GM21723 (cell line): ENCODE results near the gene KRTAP25-1.

Experiments
- ATAC-seq: cut with Tn5 transposase; IDR thresholded peaks from one replicate; pipeline ENCODE4 v1.9.1; 2021; ENCODE audit warnings: mild to moderate bottlenecking, moderate library complexity; ENCODE audit not compliant: unreplicated experiment

The KRTAP25-1 gene

GRCh38 chr21:30289215-30289614, at the start of gene KRTAP25-1:
TSS of gene KRTAP25-1 (minus strand) at chr21:30289514. CDS start at chr21:30289490, 24 bp downstream.
- no peak for ATAC-seq

GRCh38 chr21:30338717-30339116, 49.4 kb upstream of the KRTAP25-1 start:
- no peak for ATAC-seq

- ATAC-seq: no peak
These were observed 48.5 kb upstream of the KRTAP25-1 start for GRCh38 chr21:30337772-30338171.

GRCh38 chr21:30337276-30337744, 48.0 kb upstream of the KRTAP25-1 start, which contains the start of gene KRTAP27-1:
TSS of gene KRTAP27-1 (minus strand) at chr21:30337694. CDS start at chr21:30337668, 26 bp downstream.
- ATAC-seq: no peak

DNA sequence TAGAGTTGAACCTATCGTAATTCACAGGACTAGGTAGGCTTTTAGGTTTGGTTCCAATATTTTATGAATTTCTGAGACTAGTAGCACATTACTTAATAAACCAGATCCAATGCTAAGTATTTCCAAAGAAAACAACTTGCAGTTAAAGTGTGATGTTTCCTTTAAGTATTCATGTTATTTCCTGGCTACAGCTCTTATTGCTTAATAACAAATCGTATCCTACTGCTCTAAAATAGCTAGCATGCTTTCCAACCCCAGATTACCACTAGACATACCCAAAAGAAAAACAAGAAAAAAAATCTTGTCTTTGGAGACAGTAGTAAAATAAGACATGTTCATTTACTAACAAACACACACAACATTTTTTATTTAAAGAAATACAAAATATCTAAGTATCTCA, 47.3 kb upstream of the KRTAP25-1 start:
- no peak for ATAC-seq

DNA sequence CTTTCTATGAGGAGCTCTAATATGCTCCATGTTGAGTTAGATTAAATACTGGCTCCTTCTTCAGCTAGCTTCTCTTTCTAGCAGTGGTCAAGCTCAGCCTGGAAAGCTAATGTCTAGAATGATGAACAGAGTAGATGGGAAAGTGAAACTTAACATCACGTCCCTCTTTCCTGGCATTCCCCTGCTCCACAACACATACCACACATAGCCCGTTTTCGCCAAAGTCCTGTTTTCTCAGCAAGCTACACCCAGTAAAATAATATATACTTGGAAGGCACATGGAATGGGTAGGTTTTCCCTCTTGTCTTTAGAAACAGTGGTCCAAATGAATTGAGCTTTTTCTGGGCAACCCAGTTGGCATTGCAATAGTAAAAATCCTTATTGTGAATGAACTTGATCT, 44.4 kb upstream of the KRTAP25-1 start:
- ATAC-seq: no peak

GRCh38 chr21:30332681-30333080, 43.4 kb upstream of the KRTAP25-1 start:
- no peak for ATAC-seq

DNA sequence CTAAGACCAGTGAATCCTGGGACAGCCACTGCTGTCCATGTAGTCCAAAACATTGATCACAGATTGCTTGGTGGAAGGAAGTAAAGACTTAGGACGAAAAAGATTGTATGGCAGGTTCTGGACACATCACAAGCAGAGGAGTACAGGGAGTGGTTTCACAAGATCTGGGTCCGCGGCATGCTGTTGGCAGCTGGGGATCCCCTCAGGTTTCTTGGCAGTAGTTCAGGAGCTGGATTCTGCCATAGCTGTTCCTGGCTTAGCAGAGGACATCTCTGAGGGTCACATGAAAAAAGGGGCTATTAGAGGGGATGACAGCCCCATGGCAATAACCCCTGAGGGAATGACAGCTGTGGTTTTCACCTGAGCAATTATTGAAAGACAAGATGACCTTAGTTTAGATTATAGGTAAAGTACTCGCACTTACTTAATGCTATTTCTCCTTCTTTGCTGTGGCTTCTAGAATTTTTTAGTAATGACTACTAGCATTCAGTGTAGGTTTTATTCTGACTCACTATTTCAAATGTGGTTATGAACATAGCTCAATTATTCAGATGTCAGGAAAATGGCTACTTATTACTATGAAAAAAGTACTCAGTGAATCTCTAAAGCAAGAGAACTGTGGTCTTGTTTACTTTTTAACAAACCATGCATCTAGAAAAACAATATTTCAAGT, 40.0 kb upstream of the KRTAP25-1 start:
- no peak for ATAC-seq

GRCh38 chr21:30326390-30326789, 37.1 kb upstream of the KRTAP25-1 start:
- no peak for ATAC-seq

DNA sequence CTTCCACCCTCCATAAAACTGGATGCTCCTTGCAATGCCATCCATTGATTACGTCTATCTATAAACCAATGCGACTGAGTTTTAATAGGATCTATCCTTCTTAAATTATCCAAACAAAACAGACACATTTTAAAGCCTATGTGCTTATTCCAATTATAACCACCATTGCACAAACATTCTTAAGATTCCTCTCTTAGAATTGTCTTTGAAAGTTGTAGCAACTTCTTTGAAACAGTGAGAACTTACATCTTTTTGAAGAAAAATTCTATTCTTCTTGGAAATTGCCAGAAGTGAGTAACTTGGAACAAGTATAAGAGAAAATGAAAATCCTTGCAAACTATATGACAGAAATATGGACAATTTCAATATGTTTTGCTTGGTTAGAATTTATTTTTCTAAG, 30.9 kb upstream of the KRTAP25-1 start, which contains the start of gene KRTAP26-1:
TSS of gene KRTAP26-1 (minus strand) at position 101 of the 400 bp plus-strand sequence. CDS start 280 bp downstream, outside the sequence.
- ATAC-seq: no peak

DNA sequence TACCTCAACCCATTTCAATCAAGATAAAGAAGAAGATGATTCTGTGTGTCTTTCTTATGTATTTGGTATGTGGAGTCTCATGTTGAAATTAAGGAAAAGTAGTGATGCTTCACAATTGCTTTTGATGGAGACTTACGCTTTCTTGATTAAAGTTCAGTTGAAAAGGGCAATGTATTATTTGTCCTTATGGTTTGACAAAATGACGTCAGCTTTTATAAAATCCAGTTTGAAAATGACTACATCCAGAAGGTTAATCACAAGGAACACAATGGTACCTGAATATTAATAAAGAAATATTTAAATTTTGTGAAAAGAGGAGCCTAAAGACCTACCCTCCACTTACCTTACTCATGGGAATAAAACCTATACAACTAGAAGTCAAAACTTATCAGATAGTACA, 26.4 kb upstream of the KRTAP25-1 start:
- ATAC-seq: no peak

- no peak for ATAC-seq
These were observed 17.6 kb upstream of the KRTAP25-1 start for GRCh38 chr21:30306884-30307283.

DNA sequence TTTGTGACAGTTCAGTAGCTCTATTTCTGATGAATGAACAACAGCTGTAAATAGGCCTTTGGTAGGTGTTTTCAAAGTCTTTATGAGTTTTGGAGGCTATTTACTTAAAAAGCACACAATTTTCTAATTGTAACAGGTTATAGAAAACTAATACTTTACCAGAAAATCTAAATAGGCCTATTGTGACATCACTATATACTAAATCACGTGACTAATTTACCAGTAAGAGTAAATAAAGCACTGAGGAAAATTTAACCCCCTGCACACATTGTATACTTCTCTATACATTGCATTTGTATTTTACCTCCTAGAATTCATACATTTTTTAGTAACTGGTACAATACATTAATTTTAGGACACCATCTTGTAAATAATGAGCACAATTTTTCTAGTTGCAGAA, 15.8 kb upstream of the KRTAP25-1 start:
- no peak for ATAC-seq

GRCh38 chr21:30282850-30283249, 6.5 kb downstream of the KRTAP25-1 start, which contains the start of gene KRTAP24-1:
TSS of gene KRTAP24-1 (minus strand) at chr21:30282950. CDS start at chr21:30282932, 18 bp downstream.
- ATAC-seq: no peak

- no peak for ATAC-seq
These were observed 17.7 kb downstream of the KRTAP25-1 start for GRCh38 chr21:30271611-30272010.

DNA sequence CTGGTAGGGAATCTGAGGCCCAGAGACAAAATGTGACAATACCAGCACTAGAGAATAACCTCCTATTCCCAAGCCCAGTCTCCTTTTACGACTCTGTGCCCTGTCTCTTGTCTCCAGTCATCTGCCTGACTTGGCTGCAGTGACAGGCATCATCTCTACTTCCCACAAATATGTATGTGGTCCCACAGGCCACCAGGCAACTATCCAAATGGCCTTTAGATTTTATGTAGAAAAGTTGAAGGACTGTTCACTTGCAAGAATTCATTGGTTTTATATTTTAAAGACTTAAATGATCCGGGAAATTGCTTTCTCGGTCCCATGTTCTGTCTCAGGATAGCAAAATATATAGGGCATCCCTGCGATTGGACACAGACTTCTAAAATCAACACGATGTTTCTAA, 18.2 kb downstream of the KRTAP25-1 start:
- no peak for ATAC-seq

GRCh38 chr21:30269803-30270530, 19.3 kb downstream of the KRTAP25-1 start:
- no peak for ATAC-seq

DNA sequence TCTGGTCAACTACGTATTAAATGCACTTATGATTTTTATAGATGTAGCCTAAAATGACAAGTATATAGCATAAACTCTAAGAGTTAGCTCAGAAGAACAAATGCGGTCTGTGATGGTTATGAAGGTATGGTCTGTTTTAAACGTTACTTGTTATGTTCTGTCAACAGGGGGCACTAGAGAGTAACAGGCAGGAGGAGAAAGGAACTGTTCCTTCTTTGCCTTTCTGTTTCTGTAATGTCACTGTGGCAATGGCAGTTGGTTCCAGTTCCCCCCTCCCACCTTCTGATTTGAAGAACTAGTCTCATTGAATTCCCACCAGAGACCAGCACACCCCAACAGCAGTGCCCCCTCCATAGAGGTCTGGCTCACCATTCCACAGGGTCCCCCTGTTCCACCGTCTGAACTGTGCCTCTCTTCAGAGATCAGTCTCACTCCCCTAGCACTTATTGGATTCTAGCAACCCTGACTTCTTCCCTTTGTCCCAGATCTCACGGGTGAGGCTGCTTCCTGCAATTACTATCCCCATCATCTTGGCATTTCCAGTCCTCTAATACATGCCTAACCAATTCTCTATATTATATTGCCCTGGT, 20.6 kb downstream of the KRTAP25-1 start:
- ATAC-seq: no peak

GRCh38 chr21:30257773-30258172, 31.5 kb downstream of the KRTAP25-1 start:
- ATAC-seq: no peak

DNA sequence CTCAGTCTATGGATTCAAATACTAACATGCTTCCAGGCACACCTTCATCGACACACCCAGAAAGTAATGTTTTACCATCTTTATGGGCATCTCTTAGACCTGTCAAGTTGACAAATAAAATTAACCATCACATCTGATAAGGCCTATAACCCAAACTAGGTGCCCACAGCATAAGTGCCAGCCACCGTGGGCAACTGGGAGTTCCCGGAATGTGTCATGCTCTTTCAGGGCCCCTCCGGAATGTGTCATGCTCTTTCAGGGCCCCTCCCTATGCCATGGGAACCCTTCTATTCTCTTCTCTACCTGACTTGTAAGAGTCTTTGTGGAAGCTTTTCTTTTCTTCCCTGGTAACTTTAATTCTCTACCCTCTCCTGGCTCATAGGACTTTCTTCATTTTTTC, 33.2 kb downstream of the KRTAP25-1 start:
- no peak for ATAC-seq

DNA sequence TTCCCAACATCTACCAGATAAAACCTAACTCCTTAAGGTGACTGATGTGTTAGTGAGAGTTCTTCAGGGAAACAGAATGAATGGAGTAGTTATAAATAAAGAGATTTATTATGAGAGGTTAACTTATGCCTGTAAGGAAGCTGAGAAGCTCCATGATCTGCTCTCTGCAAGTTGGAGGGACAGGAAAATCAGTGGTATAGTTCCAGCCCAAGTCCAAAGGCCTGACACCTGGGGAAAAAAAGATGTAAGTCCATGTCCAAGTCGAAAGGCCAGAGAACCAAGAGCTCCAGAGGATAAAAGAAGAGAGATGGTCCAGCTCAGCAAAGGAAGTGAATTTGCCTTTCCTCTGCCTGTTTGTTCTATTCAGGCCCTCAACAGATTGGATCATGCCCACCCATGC, 33.6 kb downstream of the KRTAP25-1 start:
- no peak for ATAC-seq

DNA sequence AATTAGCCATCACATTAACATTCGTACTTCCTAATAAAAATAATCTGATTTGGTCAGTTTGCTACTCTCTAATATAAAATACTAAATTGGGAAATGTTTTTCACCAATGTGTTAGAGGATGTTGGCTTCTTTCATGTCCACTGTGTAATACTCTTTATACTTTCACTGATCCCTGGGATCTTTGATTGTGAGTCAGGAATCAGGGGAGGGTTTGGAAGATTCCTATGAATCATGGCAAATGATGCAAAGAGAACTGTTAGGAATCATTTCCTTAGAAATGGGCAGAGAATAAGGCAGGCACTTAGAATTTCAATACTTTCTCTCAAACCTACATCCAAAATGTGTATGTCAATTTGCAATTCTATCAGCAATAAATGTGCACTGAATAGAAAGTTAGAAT, 37.5 kb downstream of the KRTAP25-1 start:
- ATAC-seq: no peak
